OCI-LY1 (cell line): ENCODE results near the gene MOSPD2.

ENCODE experiments used
- H2AFZ ChIP-seq: fragments of 200-600 bp; sonication (generic), shearing (Covaris generic); 2 replicates; pipeline ENCODE4 v1.6.0; 2014; ENCODE audit warnings: antibody characterized with exemption, mild to moderate bottlenecking, low read length
- H3F3A ChIP-seq: fragments of 200-600 bp; sonication (generic), shearing (Covaris generic); 2 replicates; pipeline ENCODE4 v1.6.0; 2014; ENCODE audit warnings: mild to moderate bottlenecking, antibody characterized with exemption, low read length, moderate library complexity; ENCODE audit not compliant: insufficient read depth
- H3K27ac ChIP-seq: fragments of 200-600 bp; sonication (generic); 2 replicates; pipeline ENCODE4 v1.5.1; 2014; ENCODE audit warnings: low read length, mixed run types, mild to moderate bottlenecking, low read depth; ENCODE audit not compliant: poor library complexity, severe bottlenecking
- H3K27me3 ChIP-seq: fragments of 200-600 bp; sonication (generic); 2 replicates; pipeline ENCODE4 v1.6.0; 2014; ENCODE audit warnings: antibody characterized with exemption, mild to moderate bottlenecking, low read length, moderate library complexity; ENCODE audit not compliant: insufficient read depth
- H3K36me3 ChIP-seq: fragments of 200-600 bp; sonication (generic); 2 replicates; pipeline ENCODE4 v1.6.1; 2014; ENCODE audit warnings: mild to moderate bottlenecking, antibody characterized with exemption, low read length, moderate library complexity, mixed read lengths; ENCODE audit not compliant: insufficient read depth
- H3K4me1 ChIP-seq: fragments of 200-600 bp; sonication (generic); 2 replicates; pipeline ENCODE4 v1.5.1; 2014; ENCODE audit warnings: mild to moderate bottlenecking, low read length, moderate library complexity; ENCODE audit not compliant: insufficient read depth, severe bottlenecking
- H3K4me2 ChIP-seq: fragments of 200-600 bp; sonication (generic), shearing (Covaris generic); 2 replicates; pipeline ENCODE4 v1.6.1; 2014; ENCODE audit warnings: low read length
- H3K4me3 ChIP-seq: fragments of 200-600 bp; sonication (generic); 2 replicates; pipeline ENCODE4 v1.5.1; 2014; ENCODE audit warnings: low read length, low read depth, mild to moderate bottlenecking, mixed read lengths; ENCODE audit not compliant: poor library complexity, severe bottlenecking
- H3K79me2 ChIP-seq: fragments of 200-600 bp; shearing (Covaris generic); 2 replicates; pipeline ENCODE4 v1.6.1; 2016; ENCODE audit warnings: mixed run types, low read length, mixed read lengths; ENCODE audit not compliant: insufficient read depth
- H3K9ac ChIP-seq: fragments of 200-600 bp; sonication (generic), shearing (Covaris generic); 2 replicates; pipeline ENCODE4 v1.6.1; 2014; ENCODE audit warnings: mild to moderate bottlenecking, low read length, mixed read lengths
- H3K9me2 ChIP-seq: fragments of 200-600 bp; sonication (generic), shearing (Covaris generic); 2 replicates; pipeline ENCODE4 v1.6.1; 2014; ENCODE audit warnings: low read depth, mild to moderate bottlenecking, low read length, mixed read lengths
- H3K9me3 ChIP-seq: fragments of 200-600 bp; shearing (Covaris generic); 2 replicates; pipeline ENCODE4 v1.6.1; 2014; ENCODE audit warnings: low read length, mixed read lengths
- H4K20me1 ChIP-seq: fragments of 200-600 bp; sonication (generic), shearing (Covaris generic); 2 replicates; pipeline ENCODE4 v1.6.0; 2016; ENCODE audit warnings: mild to moderate bottlenecking, low read length; ENCODE audit not compliant: insufficient read depth
- EZH2 ChIP-seq: fragments of 200-600 bp; sonication (generic), shearing (Covaris generic); IDR thresholded peaks from 2 replicates; pipeline ENCODE4 v1.8.0; 2017; ENCODE audit warnings: borderline replicate concordance, mixed run types, mild to moderate bottlenecking, antibody characterized with exemption, low read length, moderate library complexity, mixed read lengths
- TF ChIP-seq, protein P1 (sequence below): fragments of 200-600 bp; sonication (generic), shearing (Covaris generic); IDR thresholded peaks from 2 replicates; pipeline ENCODE4 v1.5.1; 2017; ENCODE audit warnings: mild to moderate bottlenecking, antibody characterized with exemption, low read length, moderate library complexity, mixed read lengths

MOSPD2 gene

DNA sequence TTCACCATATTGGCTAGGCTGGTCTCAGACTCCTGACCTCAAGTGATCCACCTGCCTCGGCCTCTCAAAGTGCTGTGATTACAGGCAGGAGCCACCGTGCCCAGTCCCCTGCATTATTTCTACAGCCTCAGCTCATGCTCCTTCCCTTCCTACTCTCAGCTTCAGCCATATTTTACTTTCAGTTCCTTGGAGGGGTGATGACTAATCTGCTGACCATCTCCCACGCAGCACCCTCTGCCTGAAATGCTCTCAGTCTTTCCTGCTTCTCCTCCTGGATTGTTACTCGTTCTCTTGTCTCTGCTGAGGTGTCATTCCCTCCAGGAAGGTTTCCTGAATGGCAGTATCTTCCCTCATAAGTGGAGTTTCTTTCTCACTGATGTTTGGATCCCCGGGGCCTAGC, 63.3 kb downstream of the MOSPD2 start:
- H3K9me2 ChIP-seq: no peaks in the 10 kb centered on the region
- H3K4me3 ChIP-seq: no peak overlapping the region
- no peaks in the 10 kb centered on the region for H3K36me3 ChIP-seq
- H3K9me3 ChIP-seq: no peaks in the 10 kb centered on the region
- H2AFZ ChIP-seq: no peak overlapping the region
- no peaks in the 10 kb centered on the region for H4K20me1 ChIP-seq
- no peaks in the 10 kb centered on the region for H3K27me3 ChIP-seq
- no peak overlapping the region for H3K27ac ChIP-seq
- no peak overlapping the region for H3K9ac ChIP-seq
- H3K4me1 ChIP-seq: no peaks in the 10 kb centered on the region
- H3K79me2 ChIP-seq: no peaks in the 10 kb centered on the region
- TF ChIP-seq EZH2: no peak
- TF ChIP-seq, protein P1, sequence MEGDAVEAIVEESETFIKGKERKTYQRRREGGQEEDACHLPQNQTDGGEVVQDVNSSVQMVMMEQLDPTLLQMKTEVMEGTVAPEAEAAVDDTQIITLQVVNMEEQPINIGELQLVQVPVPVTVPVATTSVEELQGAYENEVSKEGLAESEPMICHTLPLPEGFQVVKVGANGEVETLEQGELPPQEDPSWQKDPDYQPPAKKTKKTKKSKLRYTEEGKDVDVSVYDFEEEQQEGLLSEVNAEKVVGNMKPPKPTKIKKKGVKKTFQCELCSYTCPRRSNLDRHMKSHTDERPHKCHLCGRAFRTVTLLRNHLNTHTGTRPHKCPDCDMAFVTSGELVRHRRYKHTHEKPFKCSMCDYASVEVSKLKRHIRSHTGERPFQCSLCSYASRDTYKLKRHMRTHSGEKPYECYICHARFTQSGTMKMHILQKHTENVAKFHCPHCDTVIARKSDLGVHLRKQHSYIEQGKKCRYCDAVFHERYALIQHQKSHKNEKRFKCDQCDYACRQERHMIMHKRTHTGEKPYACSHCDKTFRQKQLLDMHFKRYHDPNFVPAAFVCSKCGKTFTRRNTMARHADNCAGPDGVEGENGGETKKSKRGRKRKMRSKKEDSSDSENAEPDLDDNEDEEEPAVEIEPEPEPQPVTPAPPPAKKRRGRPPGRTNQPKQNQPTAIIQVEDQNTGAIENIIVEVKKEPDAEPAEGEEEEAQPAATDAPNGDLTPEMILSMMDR: no peak
- H3F3A ChIP-seq: no peaks in the 10 kb centered on the region
- H3K4me2 ChIP-seq: no peak overlapping the region

DNA sequence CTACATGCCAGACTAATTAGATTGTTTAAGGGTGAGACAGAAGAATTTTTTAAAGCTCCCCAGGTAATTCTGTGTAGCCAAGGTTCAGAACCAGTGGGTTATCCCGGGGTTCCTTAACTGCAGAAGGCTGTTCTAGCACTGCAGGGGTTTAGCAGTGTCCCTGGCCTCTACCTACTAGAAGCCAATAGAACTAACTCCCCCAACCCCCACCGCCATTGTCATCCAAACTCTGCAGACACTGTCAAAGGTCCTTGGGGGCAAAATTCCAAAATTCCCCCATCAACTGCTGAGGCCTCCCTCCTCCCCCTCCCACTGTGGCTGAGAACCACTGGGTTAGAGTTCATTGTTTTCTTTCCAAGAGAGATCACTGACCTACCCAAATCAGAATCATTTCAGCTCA, 66.4 kb downstream of the MOSPD2 start:
- Histone ChIP-seq H3K9me3 (no peaks in the 10 kb centered on the region), H2AFZ (no peak overlapping the region), H3K79me2 (no peaks in the 10 kb centered on the region), H4K20me1 (no peaks in the 10 kb centered on the region), H3K36me3 (no peaks in the 10 kb centered on the region), H3F3A (no peaks in the 10 kb centered on the region), H3K9ac (no peak overlapping the region), H3K27ac (no peak overlapping the region), H3K27me3 (no peaks in the 10 kb centered on the region), H3K4me1 (no peaks in the 10 kb centered on the region), H3K9me2 (no peaks in the 10 kb centered on the region), H3K4me3 (no peak overlapping the region), H3K4me2 (no peak overlapping the region)
- TF ChIP-seq EZH2: no peak
- TF ChIP-seq, protein P1: no peak

- Histone ChIP-seq H3K9me2 (no peaks in the 10 kb centered on the region), H3K79me2 (no peaks in the 10 kb centered on the region), H3F3A (no peaks in the 10 kb centered on the region), H3K4me3 (no peak overlapping the region), H4K20me1 (no peaks in the 10 kb centered on the region), H2AFZ (no peak overlapping the region), H3K4me2 (no peak overlapping the region), H3K9me3 (no peaks in the 10 kb centered on the region), H3K27ac (no peak overlapping the region), H3K36me3 (no peaks in the 10 kb centered on the region), H3K4me1 (no peaks in the 10 kb centered on the region), H3K9ac (no peak overlapping the region), H3K27me3 (no peaks in the 10 kb centered on the region)
- no peak for TF ChIP-seq EZH2
- TF ChIP-seq, protein P1: no peak
Measured at GRCh38 chrX:14941301-14941700, 68.1 kb downstream of the MOSPD2 start.
